GM21423 (cell line): ENCODE results near the gene ALPG.
"Not testable (repeated sequence)": the region's sequence is repeated elsewhere in the genome, so short reads cannot be mapped to it uniquely, and the experiment has no call there.

Source experiments
- ATAC-seq: cut with Tn5 transposase; IDR thresholded peaks from one replicate; pipeline ENCODE4 v1.9.1; 2021; ENCODE audit warnings: mild to moderate bottlenecking, moderate library complexity; ENCODE audit not compliant: unreplicated experiment

Gene ALPG

DNA sequence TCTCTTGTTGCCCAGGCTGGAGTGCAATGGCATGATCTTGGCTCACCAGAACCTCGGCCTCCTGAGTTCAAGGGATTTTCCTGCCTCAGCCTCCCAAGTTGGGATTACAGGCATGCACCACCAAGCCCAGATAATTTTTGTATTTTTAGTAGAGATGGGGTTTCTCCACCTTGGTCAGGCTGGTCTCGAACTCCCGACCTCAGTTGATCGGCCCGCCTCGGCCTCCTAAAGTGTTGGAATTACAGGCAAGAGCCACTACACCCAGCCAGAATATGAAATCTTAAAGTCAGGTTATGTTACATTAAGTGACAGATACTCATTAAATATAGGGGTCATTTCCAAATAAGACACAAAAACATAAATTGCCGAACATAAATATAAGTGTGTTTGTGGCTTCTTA lies 12.2 kb upstream of the ALPG start:
- not testable (repeated sequence) for ATAC-seq

- ATAC-seq: no peak
Observed at GRCh38 chr2:232395586-232395985, 11.1 kb upstream of the ALPG start.

DNA sequence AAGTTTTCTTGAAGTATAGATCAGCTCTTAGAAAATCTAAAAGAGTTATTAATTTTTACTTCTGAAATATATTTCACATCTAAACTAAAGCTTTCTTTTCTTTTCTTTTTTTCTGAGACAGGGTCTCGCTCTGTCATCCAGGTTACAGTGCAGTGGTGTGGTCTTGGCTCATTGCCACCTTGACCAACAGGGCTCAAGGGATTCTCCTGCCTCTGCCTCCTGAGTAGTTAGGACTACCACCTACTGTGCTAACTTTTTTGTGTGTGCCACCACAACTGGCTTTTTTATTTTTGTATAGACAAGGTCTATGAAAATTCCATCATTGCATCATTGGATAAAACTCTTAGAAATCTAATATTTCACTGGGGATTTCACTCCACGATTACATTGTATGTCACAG lies 10.0 kb upstream of the ALPG start:
- no peak for ATAC-seq

DNA sequence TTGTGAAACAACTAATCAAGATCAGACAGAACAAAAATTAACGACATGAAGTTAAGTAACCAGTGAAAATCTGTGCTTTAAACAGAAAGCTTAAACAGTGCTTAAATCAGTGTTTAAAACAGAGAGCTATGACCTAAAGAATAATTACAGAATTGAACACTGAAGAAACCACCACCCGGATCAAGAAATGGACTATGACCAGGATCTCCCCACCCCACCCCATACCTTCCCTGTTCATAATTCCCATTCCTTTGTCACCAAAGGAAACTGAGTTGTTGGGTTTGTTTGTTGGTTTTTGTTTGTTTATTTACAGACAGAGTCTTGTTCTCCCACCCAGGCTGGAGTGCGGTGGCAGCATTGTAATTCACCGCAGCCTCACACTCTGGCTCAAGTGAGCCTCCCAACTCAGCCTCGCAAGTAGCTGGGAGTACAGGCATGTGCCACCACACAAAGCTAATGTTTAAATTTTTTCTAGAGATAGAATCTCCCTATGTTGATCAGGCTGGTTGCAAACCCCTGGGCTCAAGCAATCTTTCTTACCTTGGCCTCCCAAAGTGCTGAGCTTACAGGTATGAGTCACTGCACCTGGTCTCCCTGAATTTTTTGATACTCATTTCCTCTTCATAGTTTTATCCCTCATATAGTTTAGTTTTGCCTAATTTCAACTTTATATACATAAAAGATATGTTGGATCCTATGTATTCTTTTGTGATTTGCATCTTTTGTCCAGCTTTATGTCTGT lies 8.2 kb upstream of the ALPG start:
- ATAC-seq: no peak

DNA sequence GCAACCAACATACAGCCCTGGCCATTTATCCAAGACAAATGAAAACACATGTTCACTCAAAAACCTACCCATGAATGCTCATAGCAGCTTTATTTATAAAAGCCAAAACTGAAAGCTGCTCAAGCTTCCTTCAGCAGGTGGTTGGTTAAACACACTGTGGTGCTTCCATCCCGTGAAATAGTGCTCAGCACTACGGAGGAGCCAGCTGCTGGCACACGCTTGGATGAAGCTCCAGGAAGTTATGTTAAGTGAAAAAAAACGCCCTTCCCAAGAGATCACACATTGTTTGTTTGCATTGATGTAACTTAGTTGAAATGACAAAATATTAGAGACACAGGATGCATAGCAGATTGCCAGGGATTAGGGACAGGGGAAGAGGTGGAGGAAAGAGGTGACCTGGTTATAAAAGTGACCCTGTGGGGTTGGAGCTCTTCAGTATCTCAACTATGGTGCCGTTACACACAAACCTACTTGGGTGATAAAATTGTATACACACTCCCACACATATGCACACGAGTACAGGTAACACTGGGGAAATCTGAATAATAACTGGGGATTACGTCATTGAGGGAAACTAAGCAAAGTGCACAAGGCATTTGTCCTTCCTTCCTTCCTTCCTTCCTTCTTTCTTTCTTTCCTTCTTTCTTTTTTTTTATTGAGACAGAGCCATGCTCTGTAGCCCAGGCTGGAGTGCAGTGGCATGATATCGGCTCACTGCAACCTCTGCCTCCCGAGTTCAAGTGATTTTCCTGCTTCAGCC lies 6.2 kb upstream of the ALPG start:
- ATAC-seq: no peak

DNA sequence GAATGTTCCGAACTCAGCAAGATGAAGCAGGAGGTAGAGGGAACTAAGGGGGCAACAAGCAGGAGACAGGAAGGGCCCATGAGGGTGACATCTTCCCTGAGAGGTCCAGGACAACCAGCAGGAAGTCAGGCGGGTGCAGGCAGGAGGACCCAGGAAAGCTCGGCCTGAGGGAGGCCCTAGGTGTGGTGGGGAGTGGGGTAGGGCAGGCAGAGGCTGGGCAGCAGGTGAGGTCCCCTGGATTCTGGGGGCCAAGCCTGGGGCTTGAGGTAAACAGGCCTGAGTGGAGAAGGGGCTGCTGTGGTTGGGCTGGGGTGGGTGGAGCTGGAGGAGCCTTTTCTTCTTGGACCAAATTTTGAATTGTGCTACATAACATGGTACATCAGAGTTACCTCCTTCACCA lies 4.1 kb upstream of the ALPG start:
- ATAC-seq: no peak

GRCh38 chr2:232405943-232406510 lies 617 bp upstream of the ALPG start:
- no peak for ATAC-seq

DNA sequence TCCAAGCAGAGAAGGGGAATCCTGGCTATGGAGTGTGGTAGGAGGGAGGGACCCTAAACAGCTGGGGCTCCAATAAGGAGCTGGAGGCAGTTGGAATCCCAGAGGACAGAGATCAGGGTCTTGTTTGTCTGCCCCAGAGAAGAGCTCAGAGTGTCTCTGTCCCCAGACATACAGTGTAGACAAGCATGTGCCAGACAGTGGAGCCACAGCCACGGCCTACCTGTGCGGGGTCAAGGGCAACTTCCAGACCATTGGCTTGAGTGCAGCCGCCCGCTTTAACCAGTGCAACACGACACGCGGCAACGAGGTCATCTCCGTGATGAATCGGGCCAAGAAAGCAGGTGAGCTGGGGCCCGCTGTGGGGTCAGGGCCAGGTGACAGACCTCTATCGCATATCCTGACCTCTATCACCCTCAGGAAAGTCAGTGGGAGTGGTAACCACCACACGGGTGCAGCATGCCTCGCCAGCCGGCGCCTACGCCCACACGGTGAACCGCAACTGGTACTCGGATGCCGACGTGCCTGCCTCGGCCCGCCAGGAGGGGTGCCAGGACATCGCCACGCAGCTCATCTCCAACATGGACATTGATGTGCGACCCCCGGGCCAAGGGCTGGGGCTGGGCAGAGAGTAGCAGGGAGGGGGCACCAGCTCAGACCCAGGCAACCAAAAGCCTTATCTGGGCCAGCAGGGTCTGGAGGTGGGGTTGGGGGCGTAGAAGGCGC lies 945 bp downstream of the ALPG start:
- not testable (repeated sequence) for ATAC-seq

DNA sequence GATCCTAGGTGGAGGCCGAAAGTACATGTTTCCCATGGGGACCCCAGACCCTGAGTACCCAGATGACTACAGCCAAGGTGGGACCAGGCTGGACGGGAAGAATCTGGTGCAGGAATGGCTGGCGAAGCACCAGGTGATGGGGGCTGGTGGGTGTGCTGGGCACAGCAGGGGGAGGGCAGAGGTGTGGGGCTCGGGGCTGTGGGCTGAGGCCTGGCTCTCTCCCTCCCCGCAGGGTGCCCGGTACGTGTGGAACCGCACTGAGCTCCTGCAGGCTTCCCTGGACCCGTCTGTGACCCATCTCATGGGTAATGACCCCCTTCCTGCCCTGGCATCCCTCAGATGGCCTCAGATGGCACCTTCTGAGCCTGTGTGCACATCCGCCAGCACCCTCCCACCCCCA lies 1.6 kb downstream of the ALPG start:
- ATAC-seq: not testable (repeated sequence)

DNA sequence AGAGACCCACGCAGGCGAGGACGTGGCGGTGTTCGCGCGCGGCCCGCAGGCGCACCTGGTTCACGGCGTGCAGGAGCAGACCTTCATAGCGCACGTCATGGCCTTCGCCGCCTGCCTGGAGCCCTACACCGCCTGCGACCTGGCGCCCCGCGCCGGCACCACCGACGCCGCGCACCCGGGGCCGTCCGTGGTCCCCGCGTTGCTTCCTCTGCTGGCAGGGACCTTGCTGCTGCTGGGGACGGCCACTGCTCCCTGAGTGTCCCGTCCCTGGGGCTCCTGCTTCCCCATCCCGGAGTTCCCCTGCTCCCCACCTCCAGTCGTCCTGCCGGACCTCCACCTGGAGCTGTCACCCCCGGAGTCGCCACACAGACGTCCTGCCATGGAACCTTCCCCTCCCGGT lies 3.0 kb downstream of the ALPG start:
- ATAC-seq: not testable (repeated sequence)

GRCh38 chr2:232410238-232410900 lies 3.7 kb downstream of the ALPG start:
- ATAC-seq: no peak

DNA sequence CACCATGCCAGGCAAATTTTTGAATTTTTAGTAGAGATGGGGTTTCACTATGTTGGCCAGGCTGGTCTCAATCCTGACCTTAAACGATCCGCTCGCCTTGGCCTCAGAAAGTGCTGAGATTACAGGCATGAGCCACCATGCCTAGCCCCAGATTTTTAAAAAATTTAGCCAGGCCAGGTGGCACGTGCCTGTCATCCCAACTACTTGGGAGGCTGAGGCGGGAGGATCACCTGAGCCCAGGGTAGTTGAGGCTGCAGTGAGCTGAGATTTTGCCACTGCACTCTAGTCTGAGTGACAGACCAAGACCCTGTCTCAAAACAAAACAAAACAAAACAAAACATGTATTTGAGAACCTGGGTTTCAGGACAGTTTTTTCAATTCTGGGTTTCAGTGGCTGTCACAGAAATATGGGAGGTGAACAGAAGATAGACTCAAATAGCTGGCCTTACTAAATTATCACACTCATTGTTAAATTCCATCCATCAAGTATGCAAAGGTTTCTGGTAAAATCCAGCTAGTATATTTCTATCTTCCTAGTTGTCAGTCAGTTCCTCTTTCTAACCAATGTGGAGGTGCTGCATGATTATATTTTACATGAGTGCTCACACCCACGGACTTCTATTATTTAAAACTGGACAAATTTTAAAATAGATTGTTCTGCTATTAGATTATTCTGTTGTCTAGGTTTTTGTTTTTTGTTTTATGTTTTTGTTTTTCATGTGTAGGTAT lies 5.4 kb downstream of the ALPG start:
- ATAC-seq: no peak

GRCh38 chr2:232412986-232413385 lies 6.3 kb downstream of the ALPG start:
- ATAC-seq: no peak

DNA sequence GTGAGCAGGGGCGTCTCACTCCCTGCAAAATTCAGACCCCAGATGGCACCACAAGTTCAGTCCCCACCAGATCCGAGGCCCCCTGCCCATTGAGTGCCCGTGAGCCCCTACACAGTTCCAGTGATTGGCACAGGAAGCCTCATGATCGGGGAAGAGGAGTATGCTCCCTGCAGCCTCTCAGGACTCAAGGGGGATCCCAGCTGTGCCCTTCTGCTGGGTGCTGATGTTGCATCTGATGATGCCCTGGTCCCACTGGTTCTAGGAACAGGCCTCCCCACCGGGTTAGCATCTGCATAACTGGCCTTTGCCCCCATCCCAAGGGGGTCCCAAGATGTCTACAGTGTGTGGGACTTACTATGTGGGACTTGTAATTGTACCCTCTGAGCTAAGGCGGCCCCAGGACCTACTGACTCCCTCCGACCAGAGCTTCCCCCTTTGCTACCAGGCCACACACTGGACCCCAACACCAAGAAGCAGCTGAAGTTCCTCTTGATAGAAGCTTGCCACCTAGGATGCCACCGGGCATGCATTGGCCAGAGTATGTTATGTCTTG lies 8.6 kb downstream of the ALPG start:
- ATAC-seq: no peak

DNA sequence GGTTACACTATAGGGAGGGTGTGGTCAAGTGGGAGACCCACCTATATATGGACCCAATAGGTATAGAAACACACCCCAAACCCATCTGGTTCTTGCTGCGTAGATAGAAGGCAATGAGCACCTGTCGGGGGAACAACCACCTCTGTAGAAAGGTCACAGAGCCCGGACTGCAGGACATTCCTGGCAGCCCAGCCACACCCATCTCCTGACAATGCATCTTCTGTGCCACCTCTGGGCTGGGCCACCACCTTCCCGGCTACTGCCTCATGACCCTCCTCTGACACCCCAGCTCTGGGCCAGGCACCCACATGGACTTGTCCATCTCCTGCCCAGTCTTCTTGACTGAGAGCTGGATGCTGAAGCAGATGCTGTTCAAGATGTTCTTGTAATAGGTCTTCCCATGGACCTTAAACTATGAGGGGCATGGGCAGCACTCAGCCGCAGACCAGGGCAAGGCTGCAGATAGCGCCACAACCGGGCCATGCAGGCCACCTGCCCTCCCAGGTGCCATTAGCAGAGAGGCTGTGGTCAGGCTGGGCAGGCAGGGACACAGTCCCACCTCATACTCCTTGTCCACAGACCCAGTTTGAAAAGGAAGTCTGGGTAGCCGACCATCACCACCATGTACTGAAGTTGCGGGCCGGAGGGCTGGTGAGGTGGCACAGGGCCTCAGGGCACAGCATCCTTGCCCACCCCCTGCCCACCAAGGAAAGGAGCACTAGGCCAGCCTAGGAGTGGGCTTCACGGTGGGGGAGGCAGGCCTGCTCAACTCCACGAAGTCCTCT lies 9.3 kb downstream of the ALPG start:
- ATAC-seq: no peak

DNA sequence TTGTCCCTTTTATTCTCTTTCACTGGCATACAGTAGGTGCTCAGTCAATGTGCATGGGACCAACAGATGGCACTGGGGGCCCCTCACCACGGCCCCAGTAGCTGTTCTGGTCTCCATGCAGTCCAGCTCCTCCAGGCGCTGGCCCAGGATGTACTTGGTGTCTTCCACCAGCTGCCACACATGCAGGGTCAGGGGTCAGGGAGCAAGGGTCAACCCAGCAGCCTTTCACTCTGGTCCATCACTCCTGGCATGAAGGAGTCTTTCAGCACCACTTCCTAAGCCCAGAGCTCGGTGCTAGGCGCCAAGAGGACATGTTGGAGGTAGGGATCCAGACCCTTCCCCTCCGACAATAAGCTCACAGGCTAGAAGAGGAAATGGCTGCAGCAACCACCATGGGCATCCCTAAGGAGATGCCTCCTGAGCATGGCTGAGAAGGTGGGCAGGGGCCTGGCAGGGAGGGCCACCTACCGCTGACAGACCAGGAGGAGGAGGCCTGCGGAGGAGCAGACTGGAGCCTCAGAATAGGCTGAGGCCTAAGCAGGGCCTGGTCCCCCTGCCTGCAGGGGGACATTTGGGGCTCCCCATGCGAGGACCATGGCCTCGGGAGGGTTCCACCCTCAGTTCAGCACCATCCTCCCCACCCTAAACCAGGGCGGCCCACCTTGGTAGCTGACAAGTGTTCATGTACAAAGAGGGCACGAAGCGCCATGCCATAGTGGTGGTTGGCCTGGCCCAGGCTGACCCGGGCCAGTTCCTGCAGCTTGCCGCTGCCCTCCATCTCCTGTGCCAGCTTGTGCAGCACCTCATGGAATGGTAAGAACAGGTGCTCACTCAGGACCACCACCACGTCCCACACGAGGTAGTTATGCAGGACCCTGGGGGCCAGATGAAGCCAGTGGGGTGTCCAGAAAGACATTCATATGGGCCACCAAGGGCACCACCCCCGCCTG lies 10.2 kb downstream of the ALPG start:
- ATAC-seq: no peak

DNA sequence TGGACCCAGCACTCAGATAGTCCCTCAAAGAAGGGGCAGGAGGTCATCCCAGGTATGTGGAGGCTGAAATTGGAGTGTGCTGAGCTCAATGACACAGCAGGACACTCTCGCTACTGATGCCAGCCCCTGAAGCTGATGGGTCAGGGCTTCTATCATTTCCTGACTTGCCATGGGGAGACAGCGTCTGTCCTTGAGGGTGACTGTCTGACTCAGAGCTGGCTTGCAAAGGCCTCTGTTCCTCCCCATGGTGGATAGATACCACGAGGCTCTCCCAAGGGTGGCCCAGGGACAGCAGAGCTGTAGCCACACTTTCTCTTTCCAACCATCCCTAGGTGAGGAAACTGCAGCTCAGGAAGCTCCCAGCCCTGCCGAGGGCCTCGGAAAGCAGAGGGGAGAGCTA lies 10.8 kb downstream of the ALPG start:
- no peak for ATAC-seq

DNA sequence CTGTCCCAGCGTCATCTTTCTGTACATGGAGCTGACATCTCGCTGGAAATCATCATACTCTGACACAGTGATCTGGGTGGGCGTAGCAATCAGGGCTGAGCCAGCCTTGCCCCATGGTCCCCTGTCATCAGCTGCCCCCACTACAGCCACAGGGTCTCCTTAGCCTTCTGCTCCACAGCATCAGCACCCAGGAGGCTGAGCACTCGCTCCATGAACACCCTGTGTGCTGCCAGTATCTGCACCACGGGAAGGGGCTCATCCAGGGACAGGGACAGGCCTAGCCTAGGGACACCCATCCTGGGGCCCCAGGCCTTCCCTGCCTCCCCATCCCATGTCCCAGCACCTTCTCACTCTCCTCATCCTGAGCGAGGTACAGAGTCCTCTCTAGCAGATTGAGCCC lies 11.4 kb downstream of the ALPG start:
- no peak for ATAC-seq
